ENCODE data around the gene YY1. TPM values are rescaled to one million over a fixed set of nuclear protein-coding genes. Genes with fewer than 3 reads are reported as not detected.
"Not testable (repeated sequence)": the region's sequence is repeated elsewhere in the genome, so short reads cannot be mapped to it uniquely, and the experiment has no call there.

The YY1 gene
- total RNA-seq, 2 experiments from 2014 or later, result 88.6 to 98.2 TPM

GRCh38 chr14:100294213-100294962 is 55.4 kb downstream of the YY1 start:
- intact Hi-C loops (cut with micrococcal nuclease), result no loop called here
- POLR2A ChIA-PET, result no interaction called here
- H3K27ac Mint-ChIP-seq, result no peak overlapping the region
- CTCF ChIA-PET, result interaction anchor here (2.5 kb wide), 1 partner anchor 9 kb away, joined by 15 read pairs; no protein-coding TSS in a partner anchor
- no peaks in the 10 kb centered on the region for H3K27me3 Mint-ChIP-seq
- no peaks in the 10 kb centered on the region for H3K9me3 Mint-ChIP-seq
- no peak for DNase-seq
- H3K4me3 Mint-ChIP-seq, result no peak overlapping the region
- H3K4me1 Mint-ChIP-seq (ENCODE audit: low read depth), result no peaks in the 10 kb centered on the region
- no peaks in the 10 kb centered on the region for H3K36me3 Mint-ChIP-seq

GRCh38 chr14:100294963-100295330 is 56.0 kb downstream of the YY1 start:
- Mint-ChIP-seq H3K27ac (no peak overlapping the region), H3K4me1 (ENCODE audit: low read depth) (no peaks in the 10 kb centered on the region), H3K4me3 (no peak overlapping the region), H3K27me3 (no peaks in the 10 kb centered on the region), H3K9me3 (no peaks in the 10 kb centered on the region), H3K36me3 (no peaks in the 10 kb centered on the region)
- ChIA-PET POLR2A (no interaction called here), CTCF (interaction anchor here (2.5 kb wide), 1 partner anchor 9 kb away, joined by 15 read pairs; no protein-coding TSS in a partner anchor)
- no peak for DNase-seq
- intact Hi-C loops (cut with micrococcal nuclease), result no loop called here

GRCh38 chr14:100295376-100296105 is 56.6 kb downstream of the YY1 start:
- DNase-seq, result no peak
- H3K9me3 Mint-ChIP-seq, result no peaks in the 10 kb centered on the region
- H3K27ac Mint-ChIP-seq, result no peak overlapping the region

GRCh38 chr14:100296106-100296651 is 57.2 kb downstream of the YY1 start:
- Mint-ChIP-seq H3K27me3 (no peaks in the 10 kb centered on the region), H3K4me1 (ENCODE audit: low read depth) (no peaks in the 10 kb centered on the region), H3K4me3 (no peak overlapping the region), H3K27ac (no peak overlapping the region), H3K36me3 (no peaks in the 10 kb centered on the region), H3K9me3 (no peaks in the 10 kb centered on the region)
- DNase-seq, result no peak
- POLR2A ChIA-PET, result no interaction called here
- intact Hi-C loops (cut with micrococcal nuclease), result no loop called here
- CTCF ChIA-PET, result interaction anchor here (1.0 to 2.5 kb wide), 2 partner anchors 10 to 16 kb away, joined by 3 to 15 read pairs; no protein-coding TSS in a partner anchor

More at GRCh38 chr14:100295376-100296105, 56.6 kb downstream of the YY1 start:
- Mint-ChIP-seq H3K4me3 (no peak overlapping the region), H3K27me3 (no peaks in the 10 kb centered on the region), H3K4me1 (ENCODE audit: low read depth) (no peaks in the 10 kb centered on the region), H3K36me3 (no peaks in the 10 kb centered on the region)
- CTCF ChIA-PET, result interaction anchor here (1.0 to 2.5 kb wide), 2 partner anchors 10 to 17 kb away, joined by 3 to 15 read pairs; no protein-coding TSS in a partner anchor
- POLR2A ChIA-PET, result no interaction called here
- intact Hi-C loops (cut with micrococcal nuclease), result no loop called here

GRCh38 chr14:100296729-100297128 is 57.8 kb downstream of the YY1 start:
- CTCF ChIA-PET, result interaction anchor here (1.0 kb wide), 1 partner anchor 16 kb away, joined by 3 read pairs; no protein-coding TSS in a partner anchor
- H3K36me3 Mint-ChIP-seq; POLR2A ChIA-PET; H3K9me3 Mint-ChIP-seq; H3K4me1 Mint-ChIP-seq (ENCODE audit: low read depth); DNase-seq; H3K4me3 Mint-ChIP-seq; H3K27ac Mint-ChIP-seq; H3K27me3 Mint-ChIP-seq; intact Hi-C loops (cut with micrococcal nuclease): not testable (repeated sequence)

GRCh38 chr14:100297320-100298300 is 58.7 kb downstream of the YY1 start:
- intact Hi-C loops (cut with micrococcal nuclease), result no loop called here
- ChIA-PET POLR2A (no interaction called here), CTCF (interaction anchor here (1.1 to 1.8 kb wide), 3 partner anchors 10 to 80 kb away, joined by 3 to 8 read pairs (median 6); no protein-coding TSS in a partner anchor)
- no peaks in the 10 kb centered on the region for H3K36me3 Mint-ChIP-seq
- no peaks in the 10 kb centered on the region for H3K9me3 Mint-ChIP-seq
- H3K4me1 Mint-ChIP-seq (ENCODE audit: low read depth), result no peaks in the 10 kb centered on the region
- H3K27me3 Mint-ChIP-seq, result no peaks in the 10 kb centered on the region
- H3K4me3 Mint-ChIP-seq, result no peak overlapping the region
- no peak overlapping the region for H3K27ac Mint-ChIP-seq
- no peak for DNase-seq

GRCh38 chr14:100298551-100299237 is 59.8 kb downstream of the YY1 start:
- no peak overlapping the region for H3K4me3 Mint-ChIP-seq
- no peak for DNase-seq
- CTCF ChIA-PET, result interaction anchor here (1.1 to 1.8 kb wide), 3 partner anchors 11 to 79 kb away, joined by 3 to 8 read pairs (median 6); no protein-coding TSS in a partner anchor
- no peak overlapping the region for H3K27ac Mint-ChIP-seq
- H3K36me3 Mint-ChIP-seq, result no peaks in the 10 kb centered on the region
- no peaks in the 10 kb centered on the region for H3K9me3 Mint-ChIP-seq
- no peaks in the 10 kb centered on the region for H3K27me3 Mint-ChIP-seq
- POLR2A ChIA-PET, result no interaction called here
- H3K4me1 Mint-ChIP-seq (ENCODE audit: low read depth), result no peaks in the 10 kb centered on the region
- intact Hi-C loops (cut with micrococcal nuclease), result no loop called here

GRCh38 chr14:100299238-100299560 is 60.3 kb downstream of the YY1 start:
- Mint-ChIP-seq H3K27ac (no peak overlapping the region), H3K9me3 (no peaks in the 10 kb centered on the region), H3K27me3 (no peaks in the 10 kb centered on the region), H3K4me1 (ENCODE audit: low read depth) (no peaks in the 10 kb centered on the region), H3K4me3 (no peak overlapping the region), H3K36me3 (no peaks in the 10 kb centered on the region)
- ChIA-PET CTCF (no interaction called here), POLR2A (no interaction called here)
- no peak for DNase-seq
- intact Hi-C loops (cut with micrococcal nuclease), result no loop called here

GRCh38 chr14:100302616-100303015 is 63.7 kb downstream of the YY1 start:
- DNase-seq, result no peak
- H3K36me3 Mint-ChIP-seq, result no peaks in the 10 kb centered on the region
- ChIA-PET POLR2A (no interaction called here), CTCF (interaction anchor here (1.1 to 3.3 kb wide), 8 partner anchors 10 to 343 kb away, joined by 3 to 14 read pairs (median 6); no protein-coding TSS in a partner anchor)
- H3K27me3 Mint-ChIP-seq, result peaks cover 6% of the 10 kb centered on the region
- H3K4me3 Mint-ChIP-seq, result no peak overlapping the region
- no peak overlapping the region for H3K27ac Mint-ChIP-seq
- H3K4me1 Mint-ChIP-seq (ENCODE audit: low read depth), result peaks cover 10% of the 10 kb centered on the region
- intact Hi-C loops (cut with micrococcal nuclease), result loop anchor here (10.0 kb wide), 1 partner anchor 342 kb away; no protein-coding TSS in a partner anchor
- H3K9me3 Mint-ChIP-seq, result no peaks in the 10 kb centered on the region

- Mint-ChIP-seq H3K36me3 (no peaks in the 10 kb centered on the region), H3K27ac (no peak overlapping the region), H3K4me1 (ENCODE audit: low read depth) (peaks cover 10% of the 10 kb centered on the region), H3K9me3 (no peaks in the 10 kb centered on the region), H3K4me3 (no peak overlapping the region), H3K27me3 (peaks cover 6% of the 10 kb centered on the region)
- DNase-seq, result no peak
- intact Hi-C loops (cut with micrococcal nuclease), result loop anchor here (10.0 kb wide), 1 partner anchor 342 kb away; no protein-coding TSS in a partner anchor
- ChIA-PET CTCF (interaction anchor here (1.0 to 3.3 kb wide), 8 partner anchors 10 to 343 kb away, joined by 3 to 14 read pairs (median 6); no protein-coding TSS in a partner anchor), POLR2A (no interaction called here)
Observed at GRCh38 chr14:100303179-100303578, 64.2 kb downstream of the YY1 start.

- CTCF ChIA-PET, result interaction anchor here (1.0 to 2.3 kb wide), 7 partner anchors 11 to 342 kb away, joined by 3 to 14 read pairs (median 5); no protein-coding TSS in a partner anchor
- Mint-ChIP-seq H3K4me1 (ENCODE audit: low read depth) (peaks cover 10% of the 10 kb centered on the region), H3K4me3 (no peak overlapping the region), H3K9me3 (no peaks in the 10 kb centered on the region), H3K27ac (no peak overlapping the region), H3K36me3 (no peaks in the 10 kb centered on the region), H3K27me3 (peaks cover 6% of the 10 kb centered on the region)
- POLR2A ChIA-PET, result no interaction called here
- intact Hi-C loops (cut with micrococcal nuclease), result loop anchor here (10.0 kb wide), 1 partner anchor 341 kb away; no protein-coding TSS in a partner anchor
- no peak for DNase-seq
Observed at GRCh38 chr14:100303925-100304324, 65.0 kb downstream of the YY1 start.

Data from activated CD4-positive, alpha-beta memory T cell treated with anti-CD3 and anti-CD28 coated beads for 36 hours (primary cell).